Measurements from ENCODE around the gene TP53TG3F.
"Not testable (repeated sequence)": the region's sequence is repeated elsewhere in the genome, so short reads cannot be mapped to it uniquely, and the experiment has no call there.

TP53TG3F gene, protein sequence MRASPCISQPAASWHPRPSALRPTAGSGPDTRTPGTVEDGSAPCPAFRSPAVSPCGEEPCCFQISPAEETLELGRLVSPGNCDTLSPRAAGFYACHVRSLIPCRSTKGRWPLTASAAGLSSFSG

DNA sequence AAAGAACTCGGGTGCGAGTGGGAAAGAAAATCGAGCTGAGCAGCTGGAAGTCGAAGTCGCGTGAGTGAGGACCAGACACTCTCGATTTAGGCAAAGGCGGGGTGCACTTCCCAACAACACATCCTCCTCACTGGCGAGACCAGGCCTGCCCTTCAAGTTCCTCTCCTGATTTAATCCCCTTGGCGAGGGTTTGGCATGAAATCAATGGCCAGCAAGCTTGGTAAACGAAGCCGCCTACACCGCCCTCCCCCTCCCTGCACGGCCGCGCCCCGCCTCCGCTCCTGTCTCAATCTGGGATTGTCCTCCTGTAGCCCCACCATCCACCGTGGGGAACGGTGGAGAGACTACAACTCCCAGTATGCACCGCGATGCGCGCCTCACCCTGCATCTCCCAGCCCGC is at the start of gene TP53TG3F:
TSS of gene TP53TG3F (plus strand) at position 301 of the 400 bp plus-strand sequence. CDS start at position 369, 68 bp downstream.
- H3K27ac ChIP-seq (ENCODE audit: low read length); H3K27me3 ChIP-seq (ENCODE audit: low read depth, low read length); H3K36me3 ChIP-seq (replicated peaks; ENCODE audit: low read depth, low read length); H3K4me1 ChIP-seq (ENCODE audit: low read length); H3K79me2 ChIP-seq (ENCODE audit: low read length); H3K9ac ChIP-seq (ENCODE audit: low read length); H3K9me3 ChIP-seq (ENCODE audit: insufficient read depth, low read length); H4K20me1 ChIP-seq (ENCODE audit: insufficient read depth, low read length); H3K4me3 ChIP-seq (ENCODE audit: low read length); H2AFZ ChIP-seq (ENCODE audit: low read depth, low read length); H3K4me2 ChIP-seq (ENCODE audit: low read length): not testable (repeated sequence)

DNA sequence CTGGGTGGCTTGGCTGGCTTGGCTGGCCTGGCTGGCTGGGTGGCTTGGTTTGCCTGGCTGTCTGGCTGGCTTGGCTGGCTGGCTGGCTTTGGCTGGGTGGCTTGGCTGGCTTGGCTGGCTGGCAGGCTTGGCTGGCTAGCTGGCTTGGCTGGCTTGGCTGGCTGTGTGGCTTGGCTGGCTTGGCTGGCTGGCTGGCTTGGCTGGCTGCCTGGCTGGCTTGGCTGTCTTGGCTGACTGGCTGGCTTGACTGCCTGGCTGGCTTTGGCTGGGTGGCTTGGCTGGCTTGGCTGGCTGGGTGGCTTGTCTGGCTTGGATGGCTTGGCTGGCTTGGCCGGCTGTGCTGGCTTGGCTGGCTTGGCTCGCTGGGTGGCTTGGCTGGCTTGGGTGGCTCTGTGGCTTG is 32.2 kb downstream of the TP53TG3F start:
- H4K20me1 ChIP-seq (ENCODE audit: insufficient read depth, low read length); H3K27me3 ChIP-seq (ENCODE audit: low read depth, low read length); H3K27ac ChIP-seq (ENCODE audit: low read length); H3K9ac ChIP-seq (ENCODE audit: low read length); H3K4me1 ChIP-seq (ENCODE audit: low read length); H3K36me3 ChIP-seq (replicated peaks; ENCODE audit: low read depth, low read length); H3K4me3 ChIP-seq (ENCODE audit: low read length); H3K9me3 ChIP-seq (ENCODE audit: insufficient read depth, low read length); H3K79me2 ChIP-seq (ENCODE audit: low read length); H2AFZ ChIP-seq (ENCODE audit: low read depth, low read length); H3K4me2 ChIP-seq (ENCODE audit: low read length): not testable (repeated sequence)

DNA sequence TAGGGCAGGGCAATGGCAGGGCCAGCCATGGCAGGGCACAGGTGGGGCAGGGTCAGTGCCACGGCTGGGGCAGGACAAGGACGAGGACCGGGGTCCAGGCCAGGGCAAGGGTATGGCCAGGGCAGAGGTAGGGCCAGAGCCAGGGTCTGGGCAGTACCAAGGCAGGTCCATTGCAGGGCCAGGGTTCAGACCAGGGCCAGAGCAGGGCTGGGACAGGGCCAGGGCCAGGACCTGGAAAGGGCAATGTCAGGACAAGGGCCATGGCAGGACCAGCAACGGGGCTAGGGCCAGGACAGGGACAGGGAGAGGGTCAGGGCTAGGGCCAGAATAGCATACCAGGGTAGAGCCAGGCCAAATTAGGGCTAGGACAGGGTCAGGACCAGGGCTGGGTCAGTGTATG is 47.8 kb downstream of the TP53TG3F start:
- not testable (repeated sequence) for H3K9ac ChIP-seq (ENCODE audit: low read length); H3K36me3 ChIP-seq (replicated peaks; ENCODE audit: low read depth, low read length); H3K79me2 ChIP-seq (ENCODE audit: low read length); H3K4me3 ChIP-seq (ENCODE audit: low read length); H3K4me2 ChIP-seq (ENCODE audit: low read length); H3K27me3 ChIP-seq (ENCODE audit: low read depth, low read length); H3K27ac ChIP-seq (ENCODE audit: low read length); H3K9me3 ChIP-seq (ENCODE audit: insufficient read depth, low read length); H2AFZ ChIP-seq (ENCODE audit: low read depth, low read length); H3K4me1 ChIP-seq (ENCODE audit: low read length); H4K20me1 ChIP-seq (ENCODE audit: insufficient read depth, low read length)

DNA sequence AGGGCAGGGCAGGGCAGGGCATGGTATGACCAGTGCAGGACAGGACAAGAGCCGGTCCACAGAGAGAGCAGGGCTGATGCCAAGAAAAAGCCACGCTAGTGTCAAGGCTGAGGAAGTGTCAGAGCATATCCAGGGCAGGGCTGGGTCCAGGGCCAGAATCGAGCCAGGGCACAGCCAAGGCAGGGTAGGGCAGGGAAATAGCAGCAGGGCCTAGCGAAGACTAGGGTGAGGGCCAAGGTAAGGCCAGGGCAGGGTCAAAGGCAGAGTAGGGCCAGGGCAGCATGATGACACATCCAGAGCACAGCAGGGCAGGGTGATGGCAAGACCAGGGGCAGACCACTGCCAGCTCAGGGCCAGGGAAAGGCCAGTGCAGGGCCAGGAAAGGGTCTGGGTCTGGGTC is 49.7 kb downstream of the TP53TG3F start:
- not testable (repeated sequence) for H3K79me2 ChIP-seq (ENCODE audit: low read length); H3K27ac ChIP-seq (ENCODE audit: low read length); H3K4me3 ChIP-seq (ENCODE audit: low read length); H3K4me2 ChIP-seq (ENCODE audit: low read length); H4K20me1 ChIP-seq (ENCODE audit: insufficient read depth, low read length); H3K27me3 ChIP-seq (ENCODE audit: low read depth, low read length); H3K36me3 ChIP-seq (replicated peaks; ENCODE audit: low read depth, low read length); H3K9me3 ChIP-seq (ENCODE audit: insufficient read depth, low read length); H3K4me1 ChIP-seq (ENCODE audit: low read length); H2AFZ ChIP-seq (ENCODE audit: low read depth, low read length); H3K9ac ChIP-seq (ENCODE audit: low read length)

DNA sequence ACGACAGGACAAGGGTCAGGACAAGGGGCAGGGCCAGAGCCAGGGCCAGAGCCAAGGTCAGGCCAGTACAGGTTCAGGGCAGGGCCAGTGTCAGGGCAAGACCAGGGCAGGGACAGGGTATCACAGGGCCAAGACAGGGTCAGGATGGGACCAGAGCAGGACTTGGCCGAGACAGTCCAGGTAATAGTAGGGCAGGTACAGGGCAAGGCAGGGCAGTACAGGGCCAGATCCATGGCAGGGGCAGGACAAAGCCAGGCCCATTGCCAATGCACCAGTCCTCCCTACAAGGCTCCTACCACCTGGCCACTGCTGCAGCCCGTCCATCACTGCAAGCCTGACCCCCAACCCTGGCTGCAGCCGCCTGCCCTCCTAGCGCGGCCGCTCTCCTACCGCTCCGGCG is 50.5 kb downstream of the TP53TG3F start:
- H3K27me3 ChIP-seq (ENCODE audit: low read depth, low read length); H3K4me3 ChIP-seq (ENCODE audit: low read length); H3K27ac ChIP-seq (ENCODE audit: low read length); H3K9ac ChIP-seq (ENCODE audit: low read length); H3K9me3 ChIP-seq (ENCODE audit: insufficient read depth, low read length); H4K20me1 ChIP-seq (ENCODE audit: insufficient read depth, low read length); H3K36me3 ChIP-seq (replicated peaks; ENCODE audit: low read depth, low read length); H3K4me2 ChIP-seq (ENCODE audit: low read length); H2AFZ ChIP-seq (ENCODE audit: low read depth, low read length); H3K4me1 ChIP-seq (ENCODE audit: low read length); H3K79me2 ChIP-seq (ENCODE audit: low read length): not testable (repeated sequence)
